WTC11 (cell line): Measurements from ENCODE around the gene TMEM50B. TPM values are rescaled to one million over a fixed set of nuclear protein-coding genes. Genes with fewer than 3 reads are reported as not detected.

Experiments
- ELF4 ChIP-seq: sonication (generic); formaldehyde crosslinking; IDR thresholded peaks from 2 replicates; pipeline ENCODE4 v1.8.1; 2022; ENCODE audit warnings: low read depth, mild to moderate bottlenecking, moderate library complexity, missing genetic modification reagents
- ESRRA ChIP-seq: sonication (generic); formaldehyde crosslinking; IDR thresholded peaks from 2 replicates; pipeline ENCODE4 v1.8.1; 2022; ENCODE audit warnings: mild to moderate bottlenecking, missing genetic modification reagents, borderline replicate concordance
- GTF2I ChIP-seq: fragments of 250-450 bp; sonication (Bioruptor Pico); conservative IDR thresholded peaks from 2 replicates; pipeline ENCODE4 v1.4.0; 2021; ENCODE audit warnings: mild to moderate bottlenecking
- KAT7 ChIP-seq: sonication (generic); formaldehyde crosslinking; IDR thresholded peaks from 2 replicates; pipeline ENCODE4 v1.8.1; 2023; ENCODE audit warnings: missing genetic modification reagents, mild to moderate bottlenecking, borderline replicate concordance
- MXD4 ChIP-seq: fragments of 250-450 bp; sonication (Bioruptor Pico); IDR thresholded peaks from 2 replicates; pipeline ENCODE4 v1.8.0; 2021; ENCODE audit warnings: mild to moderate bottlenecking, moderate library complexity, borderline replicate concordance
- NFATC4 ChIP-seq: fragments of 250-450 bp; sonication (Bioruptor Pico); IDR thresholded peaks from 2 replicates; pipeline ENCODE4 v1.9.0; 2021; ENCODE audit warnings: mild to moderate bottlenecking
- NR1H2 ChIP-seq: sonication (generic); formaldehyde crosslinking; IDR thresholded peaks from 2 replicates; pipeline ENCODE4 v1.9.0; 2021; ENCODE audit warnings: mild to moderate bottlenecking, moderate library complexity, missing genetic modification reagents
- PRRX2 ChIP-seq: fragments of 250-450 bp; sonication (Bioruptor Pico); IDR thresholded peaks from 2 replicates; pipeline ENCODE4 v1.8.0; 2021; ENCODE audit warnings: mild to moderate bottlenecking
- RORB ChIP-seq: fragments of 250-450 bp; sonication (Bioruptor Pico); IDR thresholded peaks from 2 replicates; pipeline ENCODE4 v1.9.0; 2021; ENCODE audit warnings: mild to moderate bottlenecking
- SMAD3 ChIP-seq: sonication (generic); formaldehyde crosslinking; IDR thresholded peaks from 2 replicates; pipeline ENCODE4 v1.8.0; 2022; ENCODE audit warnings: missing genetic modification reagents, mild to moderate bottlenecking, borderline replicate concordance
- ZBTB21 ChIP-seq: sonication (generic); formaldehyde crosslinking; IDR thresholded peaks from 2 replicates; pipeline ENCODE4 v1.8.1; 2023; ENCODE audit warnings: mild to moderate bottlenecking, missing genetic modification reagents, borderline replicate concordance
- ZNF121 ChIP-seq: sonication (generic); formaldehyde crosslinking; IDR thresholded peaks from 2 replicates; pipeline ENCODE4 v1.8.0; 2023; ENCODE audit warnings: missing genetic modification reagents
- total RNA-seq: library from RNA; stranded (reverse); gene quantifications from 3 replicates; pipeline ENCODE4 v1.2.3, GENCODE V29; 2021
- TF ChIP-seq, protein P1 (sequence below): sonication (generic); formaldehyde crosslinking; IDR thresholded peaks from 2 replicates; pipeline ENCODE4 v1.8.1; 2023; ENCODE audit warnings: mild to moderate bottlenecking, missing genetic modification reagents
- TF ChIP-seq, protein P2 (sequence below): sonication (generic); formaldehyde crosslinking; IDR thresholded peaks from 2 replicates; pipeline ENCODE4 v1.8.0; 2022; ENCODE audit warnings: mild to moderate bottlenecking, missing genetic modification reagents
- TF ChIP-seq, protein P3 (sequence below): sonication (generic); formaldehyde crosslinking; IDR thresholded peaks from 2 replicates; pipeline ENCODE4 v1.8.1; 2023; ENCODE audit warnings: mild to moderate bottlenecking, missing genetic modification reagents, borderline replicate concordance
- TF ChIP-seq, protein P4 (sequence below): sonication (generic); formaldehyde crosslinking; IDR thresholded peaks from 2 replicates; pipeline ENCODE4 v1.8.0; 2023; ENCODE audit warnings: mild to moderate bottlenecking, missing genetic modification reagents
- TF ChIP-seq, protein P5 (sequence below): fragments of 250-450 bp; sonication (Bioruptor Pico); IDR thresholded peaks from 2 replicates; pipeline ENCODE4 v1.9.0; 2021; ENCODE audit warnings: moderate library complexity, mild to moderate bottlenecking, inconsistent platforms, borderline replicate concordance
- TF ChIP-seq, protein P6 (sequence below): sonication (generic); formaldehyde crosslinking; IDR thresholded peaks from 2 replicates; pipeline ENCODE4 v1.8.1; 2023; ENCODE audit warnings: mild to moderate bottlenecking, missing genetic modification reagents
- TF ChIP-seq, protein P7 (sequence below): sonication (generic); formaldehyde crosslinking; IDR thresholded peaks from 2 replicates; pipeline ENCODE4 v1.8.0; 2023; ENCODE audit warnings: missing genetic modification reagents, mild to moderate bottlenecking, borderline replicate concordance
- TF ChIP-seq, protein P8 (sequence below): sonication (generic); formaldehyde crosslinking; IDR thresholded peaks from 2 replicates; pipeline ENCODE4 v1.8.0; 2022; ENCODE audit warnings: mild to moderate bottlenecking, missing genetic modification reagents
- TF ChIP-seq, protein P9 (sequence below): sonication (generic); formaldehyde crosslinking; IDR thresholded peaks from 2 replicates; pipeline ENCODE4 v1.8.0; 2023; ENCODE audit warnings: missing genetic modification reagents

Gene TMEM50B
- total RNA-seq, 1 experiment from 2014 or later: 25.4 TPM

DNA sequence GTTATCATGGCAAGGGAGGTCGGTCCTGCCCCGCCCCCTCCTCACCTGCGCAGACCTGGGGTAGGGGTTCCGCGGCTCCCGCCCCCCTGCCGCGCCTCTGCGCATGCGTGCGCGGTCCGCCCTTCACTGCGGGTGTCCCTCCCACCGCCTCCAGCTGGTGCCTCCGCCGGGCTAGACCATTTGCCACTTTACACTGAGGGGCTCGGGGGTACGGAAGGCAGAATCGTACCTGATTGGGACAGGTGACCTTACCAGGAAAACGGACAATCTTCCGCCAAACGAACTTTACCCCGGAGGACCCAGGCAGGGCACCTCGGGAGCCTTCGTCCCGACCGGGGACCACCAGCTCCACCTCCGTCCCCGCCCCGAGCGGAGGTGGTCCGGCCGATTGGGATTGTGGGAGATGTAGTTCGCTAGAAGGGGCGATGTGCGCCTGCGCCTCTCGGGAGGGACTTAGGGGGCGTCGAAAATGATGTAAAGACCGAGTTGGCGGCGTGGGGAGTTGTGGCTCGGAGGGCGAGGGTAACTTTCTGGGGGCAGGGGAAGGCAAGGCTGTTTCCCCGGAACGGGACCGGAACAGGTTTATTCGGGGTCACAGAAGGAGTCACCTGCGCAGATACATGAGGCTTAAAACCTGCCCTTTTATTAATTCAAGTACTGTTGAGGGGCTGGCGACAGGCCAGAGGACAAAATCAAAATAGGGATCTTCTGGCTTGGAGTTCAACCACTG, 11.8 kb upstream of the TMEM50B start, which contains the start of gene DNAJC28 (continued):
- no peak for TF ChIP-seq GTF2I (CRISPR knock-in tag)
- TF ChIP-seq MXD4 (CRISPR knock-in tag): no peak
- TF ChIP-seq, protein P1, sequence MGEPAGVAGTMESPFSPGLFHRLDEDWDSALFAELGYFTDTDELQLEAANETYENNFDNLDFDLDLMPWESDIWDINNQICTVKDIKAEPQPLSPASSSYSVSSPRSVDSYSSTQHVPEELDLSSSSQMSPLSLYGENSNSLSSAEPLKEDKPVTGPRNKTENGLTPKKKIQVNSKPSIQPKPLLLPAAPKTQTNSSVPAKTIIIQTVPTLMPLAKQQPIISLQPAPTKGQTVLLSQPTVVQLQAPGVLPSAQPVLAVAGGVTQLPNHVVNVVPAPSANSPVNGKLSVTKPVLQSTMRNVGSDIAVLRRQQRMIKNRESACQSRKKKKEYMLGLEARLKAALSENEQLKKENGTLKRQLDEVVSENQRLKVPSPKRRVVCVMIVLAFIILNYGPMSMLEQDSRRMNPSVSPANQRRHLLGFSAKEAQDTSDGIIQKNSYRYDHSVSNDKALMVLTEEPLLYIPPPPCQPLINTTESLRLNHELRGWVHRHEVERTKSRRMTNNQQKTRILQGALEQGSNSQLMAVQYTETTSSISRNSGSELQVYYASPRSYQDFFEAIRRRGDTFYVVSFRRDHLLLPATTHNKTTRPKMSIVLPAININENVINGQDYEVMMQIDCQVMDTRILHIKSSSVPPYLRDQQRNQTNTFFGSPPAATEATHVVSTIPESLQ: no peak
- no peak for TF ChIP-seq ESRRA (CRISPR knock-in tag)
- TF ChIP-seq ELF4 (CRISPR knock-in tag): no peak
- no peak; the same call in 1 of the 2 replicates for TF ChIP-seq SMAD3 (CRISPR knock-in tag)
- no peak for TF ChIP-seq NFATC4
- no peak for TF ChIP-seq KAT7 (CRISPR knock-in tag)
- TF ChIP-seq, protein P2, sequence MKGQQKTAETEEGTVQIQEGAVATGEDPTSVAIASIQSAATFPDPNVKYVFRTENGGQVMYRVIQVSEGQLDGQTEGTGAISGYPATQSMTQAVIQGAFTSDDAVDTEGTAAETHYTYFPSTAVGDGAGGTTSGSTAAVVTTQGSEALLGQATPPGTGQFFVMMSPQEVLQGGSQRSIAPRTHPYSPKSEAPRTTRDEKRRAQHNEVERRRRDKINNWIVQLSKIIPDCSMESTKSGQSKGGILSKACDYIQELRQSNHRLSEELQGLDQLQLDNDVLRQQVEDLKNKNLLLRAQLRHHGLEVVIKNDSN (CRISPR knock-in tag): no peak
- TF ChIP-seq, protein P3, sequence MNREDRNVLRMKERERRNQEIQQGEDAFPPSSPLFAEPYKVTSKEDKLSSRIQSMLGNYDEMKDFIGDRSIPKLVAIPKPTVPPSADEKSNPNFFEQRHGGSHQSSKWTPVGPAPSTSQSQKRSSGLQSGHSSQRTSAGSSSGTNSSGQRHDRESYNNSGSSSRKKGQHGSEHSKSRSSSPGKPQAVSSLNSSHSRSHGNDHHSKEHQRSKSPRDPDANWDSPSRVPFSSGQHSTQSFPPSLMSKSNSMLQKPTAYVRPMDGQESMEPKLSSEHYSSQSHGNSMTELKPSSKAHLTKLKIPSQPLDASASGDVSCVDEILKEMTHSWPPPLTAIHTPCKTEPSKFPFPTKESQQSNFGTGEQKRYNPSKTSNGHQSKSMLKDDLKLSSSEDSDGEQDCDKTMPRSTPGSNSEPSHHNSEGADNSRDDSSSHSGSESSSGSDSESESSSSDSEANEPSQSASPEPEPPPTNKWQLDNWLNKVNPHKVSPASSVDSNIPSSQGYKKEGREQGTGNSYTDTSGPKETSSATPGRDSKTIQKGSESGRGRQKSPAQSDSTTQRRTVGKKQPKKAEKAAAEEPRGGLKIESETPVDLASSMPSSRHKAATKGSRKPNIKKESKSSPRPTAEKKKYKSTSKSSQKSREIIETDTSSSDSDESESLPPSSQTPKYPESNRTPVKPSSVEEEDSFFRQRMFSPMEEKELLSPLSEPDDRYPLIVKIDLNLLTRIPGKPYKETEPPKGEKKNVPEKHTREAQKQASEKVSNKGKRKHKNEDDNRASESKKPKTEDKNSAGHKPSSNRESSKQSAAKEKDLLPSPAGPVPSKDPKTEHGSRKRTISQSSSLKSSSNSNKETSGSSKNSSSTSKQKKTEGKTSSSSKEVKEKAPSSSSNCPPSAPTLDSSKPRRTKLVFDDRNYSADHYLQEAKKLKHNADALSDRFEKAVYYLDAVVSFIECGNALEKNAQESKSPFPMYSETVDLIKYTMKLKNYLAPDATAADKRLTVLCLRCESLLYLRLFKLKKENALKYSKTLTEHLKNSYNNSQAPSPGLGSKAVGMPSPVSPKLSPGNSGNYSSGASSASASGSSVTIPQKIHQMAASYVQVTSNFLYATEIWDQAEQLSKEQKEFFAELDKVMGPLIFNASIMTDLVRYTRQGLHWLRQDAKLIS (CRISPR knock-in tag): no peak
- TF ChIP-seq ZBTB21 (CRISPR knock-in tag): no peak
- TF ChIP-seq, protein P4, sequence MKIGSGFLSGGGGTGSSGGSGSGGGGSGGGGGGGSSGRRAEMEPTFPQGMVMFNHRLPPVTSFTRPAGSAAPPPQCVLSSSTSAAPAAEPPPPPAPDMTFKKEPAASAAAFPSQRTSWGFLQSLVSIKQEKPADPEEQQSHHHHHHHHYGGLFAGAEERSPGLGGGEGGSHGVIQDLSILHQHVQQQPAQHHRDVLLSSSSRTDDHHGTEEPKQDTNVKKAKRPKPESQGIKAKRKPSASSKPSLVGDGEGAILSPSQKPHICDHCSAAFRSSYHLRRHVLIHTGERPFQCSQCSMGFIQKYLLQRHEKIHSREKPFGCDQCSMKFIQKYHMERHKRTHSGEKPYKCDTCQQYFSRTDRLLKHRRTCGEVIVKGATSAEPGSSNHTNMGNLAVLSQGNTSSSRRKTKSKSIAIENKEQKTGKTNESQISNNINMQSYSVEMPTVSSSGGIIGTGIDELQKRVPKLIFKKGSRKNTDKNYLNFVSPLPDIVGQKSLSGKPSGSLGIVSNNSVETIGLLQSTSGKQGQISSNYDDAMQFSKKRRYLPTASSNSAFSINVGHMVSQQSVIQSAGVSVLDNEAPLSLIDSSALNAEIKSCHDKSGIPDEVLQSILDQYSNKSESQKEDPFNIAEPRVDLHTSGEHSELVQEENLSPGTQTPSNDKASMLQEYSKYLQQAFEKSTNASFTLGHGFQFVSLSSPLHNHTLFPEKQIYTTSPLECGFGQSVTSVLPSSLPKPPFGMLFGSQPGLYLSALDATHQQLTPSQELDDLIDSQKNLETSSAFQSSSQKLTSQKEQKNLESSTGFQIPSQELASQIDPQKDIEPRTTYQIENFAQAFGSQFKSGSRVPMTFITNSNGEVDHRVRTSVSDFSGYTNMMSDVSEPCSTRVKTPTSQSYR (CRISPR knock-in tag): no peak
- no peak for TF ChIP-seq RORB (CRISPR knock-in tag)
- TF ChIP-seq, protein P5, sequence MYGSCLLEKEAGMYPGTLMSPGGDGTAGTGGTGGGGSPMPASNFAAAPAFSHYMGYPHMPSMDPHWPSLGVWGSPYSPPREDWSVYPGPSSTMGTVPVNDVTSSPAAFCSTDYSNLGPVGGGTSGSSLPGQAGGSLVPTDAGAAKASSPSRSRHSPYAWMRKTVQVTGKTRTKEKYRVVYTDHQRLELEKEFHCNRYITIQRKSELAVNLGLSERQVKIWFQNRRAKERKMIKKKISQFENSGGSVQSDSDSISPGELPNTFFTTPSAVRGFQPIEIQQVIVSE (CRISPR knock-in tag): no peak
- TF ChIP-seq, protein P6, sequence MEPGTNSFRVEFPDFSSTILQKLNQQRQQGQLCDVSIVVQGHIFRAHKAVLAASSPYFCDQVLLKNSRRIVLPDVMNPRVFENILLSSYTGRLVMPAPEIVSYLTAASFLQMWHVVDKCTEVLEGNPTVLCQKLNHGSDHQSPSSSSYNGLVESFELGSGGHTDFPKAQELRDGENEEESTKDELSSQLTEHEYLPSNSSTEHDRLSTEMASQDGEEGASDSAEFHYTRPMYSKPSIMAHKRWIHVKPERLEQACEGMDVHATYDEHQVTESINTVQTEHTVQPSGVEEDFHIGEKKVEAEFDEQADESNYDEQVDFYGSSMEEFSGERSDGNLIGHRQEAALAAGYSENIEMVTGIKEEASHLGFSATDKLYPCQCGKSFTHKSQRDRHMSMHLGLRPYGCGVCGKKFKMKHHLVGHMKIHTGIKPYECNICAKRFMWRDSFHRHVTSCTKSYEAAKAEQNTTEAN: no peak
- TF ChIP-seq ZNF121 (CRISPR knock-in tag): no peak
- TF ChIP-seq, protein P7, sequence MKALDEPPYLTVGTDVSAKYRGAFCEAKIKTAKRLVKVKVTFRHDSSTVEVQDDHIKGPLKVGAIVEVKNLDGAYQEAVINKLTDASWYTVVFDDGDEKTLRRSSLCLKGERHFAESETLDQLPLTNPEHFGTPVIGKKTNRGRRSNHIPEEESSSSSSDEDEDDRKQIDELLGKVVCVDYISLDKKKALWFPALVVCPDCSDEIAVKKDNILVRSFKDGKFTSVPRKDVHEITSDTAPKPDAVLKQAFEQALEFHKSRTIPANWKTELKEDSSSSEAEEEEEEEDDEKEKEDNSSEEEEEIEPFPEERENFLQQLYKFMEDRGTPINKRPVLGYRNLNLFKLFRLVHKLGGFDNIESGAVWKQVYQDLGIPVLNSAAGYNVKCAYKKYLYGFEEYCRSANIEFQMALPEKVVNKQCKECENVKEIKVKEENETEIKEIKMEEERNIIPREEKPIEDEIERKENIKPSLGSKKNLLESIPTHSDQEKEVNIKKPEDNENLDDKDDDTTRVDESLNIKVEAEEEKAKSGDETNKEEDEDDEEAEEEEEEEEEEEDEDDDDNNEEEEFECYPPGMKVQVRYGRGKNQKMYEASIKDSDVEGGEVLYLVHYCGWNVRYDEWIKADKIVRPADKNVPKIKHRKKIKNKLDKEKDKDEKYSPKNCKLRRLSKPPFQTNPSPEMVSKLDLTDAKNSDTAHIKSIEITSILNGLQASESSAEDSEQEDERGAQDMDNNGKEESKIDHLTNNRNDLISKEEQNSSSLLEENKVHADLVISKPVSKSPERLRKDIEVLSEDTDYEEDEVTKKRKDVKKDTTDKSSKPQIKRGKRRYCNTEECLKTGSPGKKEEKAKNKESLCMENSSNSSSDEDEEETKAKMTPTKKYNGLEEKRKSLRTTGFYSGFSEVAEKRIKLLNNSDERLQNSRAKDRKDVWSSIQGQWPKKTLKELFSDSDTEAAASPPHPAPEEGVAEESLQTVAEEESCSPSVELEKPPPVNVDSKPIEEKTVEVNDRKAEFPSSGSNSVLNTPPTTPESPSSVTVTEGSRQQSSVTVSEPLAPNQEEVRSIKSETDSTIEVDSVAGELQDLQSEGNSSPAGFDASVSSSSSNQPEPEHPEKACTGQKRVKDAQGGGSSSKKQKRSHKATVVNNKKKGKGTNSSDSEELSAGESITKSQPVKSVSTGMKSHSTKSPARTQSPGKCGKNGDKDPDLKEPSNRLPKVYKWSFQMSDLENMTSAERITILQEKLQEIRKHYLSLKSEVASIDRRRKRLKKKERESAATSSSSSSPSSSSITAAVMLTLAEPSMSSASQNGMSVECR (CRISPR knock-in tag): no peak
- TF ChIP-seq, protein P8, sequence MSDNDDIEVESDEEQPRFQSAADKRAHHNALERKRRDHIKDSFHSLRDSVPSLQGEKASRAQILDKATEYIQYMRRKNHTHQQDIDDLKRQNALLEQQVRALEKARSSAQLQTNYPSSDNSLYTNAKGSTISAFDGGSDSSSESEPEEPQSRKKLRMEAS: peak; percentile 83
- TF ChIP-seq NR1H2 (CRISPR knock-in tag): no peak
- no peak for TF ChIP-seq PRRX2
- TF ChIP-seq, protein P9, sequence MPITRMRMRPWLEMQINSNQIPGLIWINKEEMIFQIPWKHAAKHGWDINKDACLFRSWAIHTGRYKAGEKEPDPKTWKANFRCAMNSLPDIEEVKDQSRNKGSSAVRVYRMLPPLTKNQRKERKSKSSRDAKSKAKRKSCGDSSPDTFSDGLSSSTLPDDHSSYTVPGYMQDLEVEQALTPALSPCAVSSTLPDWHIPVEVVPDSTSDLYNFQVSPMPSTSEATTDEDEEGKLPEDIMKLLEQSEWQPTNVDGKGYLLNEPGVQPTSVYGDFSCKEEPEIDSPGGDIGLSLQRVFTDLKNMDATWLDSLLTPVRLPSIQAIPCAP (CRISPR knock-in tag): no peak
